ENCODE results near the gene ESAM. TPM values are rescaled to one million over a fixed set of nuclear protein-coding genes. Genes with fewer than 3 reads are reported as not detected.
A peak's percentile ranks its signal among the peaks of the same experiment; 100 is the strongest.

The ESAM gene
- total RNA-seq, 4 donors from 2014 or later: 18.7 to 91.6 (median 47.7) TPM

DNA sequence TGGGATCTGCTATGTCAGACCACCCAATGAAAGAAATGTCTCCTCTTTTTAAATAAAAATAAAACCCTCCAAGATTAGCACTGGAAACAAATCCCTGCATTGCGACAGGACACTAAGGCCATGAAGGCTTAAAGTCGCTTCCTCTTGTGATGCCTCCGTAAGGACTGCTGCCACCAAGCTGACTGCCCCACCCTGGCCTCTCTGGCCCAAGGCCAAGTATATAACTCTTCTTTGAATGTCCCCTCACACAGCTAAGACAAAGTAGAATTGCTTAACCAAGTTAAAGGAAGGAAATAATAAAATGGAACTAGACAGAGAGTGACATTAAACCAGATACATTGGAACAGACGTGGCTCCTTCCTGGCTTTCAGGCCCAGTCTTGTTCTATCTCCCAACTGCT lies 29.9 kb downstream of the ESAM start:
- H3K4me1 ChIP-seq: no peaks in the 10 kb centered on the region
- no peaks in the 10 kb centered on the region for H3K9me3 ChIP-seq
- no peaks in the 10 kb centered on the region for H3K27me3 ChIP-seq
- no peak overlapping the region for H3K27ac ChIP-seq
- H3K4me3 ChIP-seq: no peak overlapping the region
- intact Hi-C loops (cut with DNase I; ENCODE audit: low total_unique reads): no loop called here
- no peaks in the 10 kb centered on the region for H3K36me3 ChIP-seq
- TF ChIP-seq POLR2A (IDR thresholded peaks at IDR 0.05) (no peak), CTCF (IDR thresholded peaks at IDR 0.05) (no peak)
- no peak for DNase-seq

GRCh38 chr11:124729571-124729970 lies 32.5 kb downstream of the ESAM start:
- H3K4me1 ChIP-seq: peaks cover 0 to 7% of the 10 kb centered on the region in 2 donors
- H3K27ac ChIP-seq: no peak overlapping the region
- no peak overlapping the region for H3K4me3 ChIP-seq
- no peaks in the 10 kb centered on the region for H3K36me3 ChIP-seq
- no peaks in the 10 kb centered on the region for H3K9me3 ChIP-seq
- DNase-seq: no peak
- TF ChIP-seq CTCF (IDR thresholded peaks at IDR 0.05) (no peak), POLR2A (IDR thresholded peaks at IDR 0.05) (no peak)
- intact Hi-C loops (cut with DNase I; ENCODE audit: low total_unique reads): no loop called here
- H3K27me3 ChIP-seq: no peaks in the 10 kb centered on the region

DNA sequence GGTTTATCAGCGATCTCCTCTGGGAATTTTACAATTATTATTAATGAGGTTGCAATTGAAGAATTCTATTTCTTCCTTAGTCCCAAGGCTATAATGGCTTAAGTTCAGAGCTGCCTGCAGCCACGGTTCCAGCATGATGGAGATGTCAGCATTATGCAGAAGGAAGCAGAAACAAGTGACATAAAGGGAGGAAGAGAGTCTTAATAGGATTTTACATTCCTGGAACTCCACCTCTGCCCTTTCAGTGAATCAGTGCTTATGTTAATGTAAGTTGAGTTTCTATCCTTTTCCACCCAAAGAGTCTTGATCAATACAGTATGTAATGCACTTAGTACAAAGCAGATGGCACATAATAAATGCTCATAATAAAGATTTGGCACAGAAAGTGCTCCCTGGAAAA lies 34.0 kb downstream of the ESAM start:
- no peak for TF ChIP-seq POLR2A (IDR thresholded peaks at IDR 0.05)
- no peak for TF ChIP-seq CTCF (IDR thresholded peaks at IDR 0.05)
- Histone ChIP-seq H3K4me3 (no peak overlapping the region), H3K27me3 (no peaks in the 10 kb centered on the region), H3K27ac (no peak overlapping the region), H3K9me3 (no peaks in the 10 kb centered on the region), H3K4me1 (peaks cover 0 to 7% of the 10 kb centered on the region in 2 donors), H3K36me3 (no peaks in the 10 kb centered on the region)
- intact Hi-C loops (cut with DNase I; ENCODE audit: low total_unique reads): no loop called here
- no peak for DNase-seq

DNA sequence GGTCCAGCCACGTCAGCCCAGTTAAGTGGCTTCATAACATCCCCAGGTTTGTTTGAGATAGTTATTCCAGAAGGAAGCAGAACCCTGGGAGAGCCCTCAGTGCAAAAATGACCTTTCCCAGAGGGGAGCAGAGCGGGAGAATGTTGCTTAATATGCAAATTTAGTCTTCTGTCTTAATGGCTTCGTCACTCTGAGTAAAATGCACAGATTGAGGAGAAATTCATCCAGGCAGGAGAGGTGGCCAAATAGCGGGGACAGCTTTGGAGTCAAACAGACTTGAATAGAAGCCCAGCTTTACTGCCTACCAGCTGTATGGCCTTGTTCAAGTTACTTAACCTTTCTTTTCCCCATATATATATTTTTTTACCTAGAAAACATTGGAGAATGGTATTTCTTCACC lies 34.6 kb downstream of the ESAM start:
- Histone ChIP-seq H3K4me1 (peaks cover 0 to 7% of the 10 kb centered on the region in 2 donors), H3K9me3 (no peaks in the 10 kb centered on the region), H3K27me3 (no peaks in the 10 kb centered on the region), H3K27ac (no peak overlapping the region), H3K36me3 (no peaks in the 10 kb centered on the region), H3K4me3 (no peak overlapping the region)
- no peak for DNase-seq
- TF ChIP-seq POLR2A (IDR thresholded peaks at IDR 0.05): no peak
- TF ChIP-seq CTCF (IDR thresholded peaks at IDR 0.05): no peak
- intact Hi-C loops (cut with DNase I; ENCODE audit: low total_unique reads): no loop called here

- DNase-seq: no peak
- H3K27ac ChIP-seq: peak overlapping the region in 1 of 2 donors; percentile 4
- H3K27me3 ChIP-seq: peaks cover 0 to 9% of the 10 kb centered on the region in 2 donors
- peaks cover 0 to 7% of the 10 kb centered on the region in 2 donors for H3K4me1 ChIP-seq
- intact Hi-C loops (cut with DNase I; ENCODE audit: low total_unique reads): no loop called here
- H3K9me3 ChIP-seq: no peaks in the 10 kb centered on the region
- H3K36me3 ChIP-seq: no peaks in the 10 kb centered on the region
- no peak overlapping the region for H3K4me3 ChIP-seq
- no peak for TF ChIP-seq POLR2A (IDR thresholded peaks at IDR 0.05)
Measured at GRCh38 chr11:124725719-124726105, 36.4 kb downstream of the ESAM start.
